HepG2 (cell line): ENCODE results near the gene CAMSAP3. TPM values are rescaled to one million over a fixed set of nuclear protein-coding genes. Genes with fewer than 3 reads are reported as not detected.
A peak's percentile ranks its signal among the peaks of the same experiment; 100 is the strongest.

ENCODE experiments used
- AGO1 ChIP-seq: fragments of 200-400 bp; formaldehyde crosslinking; IDR thresholded peaks from 2 replicates; pipeline ENCODE4 v1.6.1; 2017; ENCODE audit warnings: mild to moderate bottlenecking, low read depth, low read length, moderate library complexity; ENCODE audit not compliant: poor library complexity, severe bottlenecking
- ASH2L ChIP-seq: fragments of 300-600, 200-600 bp; sonication (generic); IDR thresholded peaks from 2 replicates; pipeline ENCODE4 v1.7.0; 2017; ENCODE audit warnings: low read depth, mild to moderate bottlenecking, moderate library complexity, mixed read lengths, low read length; ENCODE audit not compliant: insufficient read length
- BCLAF1 ChIP-seq: fragments of 450-650 bp; IDR thresholded peaks from 2 replicates; pipeline ENCODE4 v1.6.1; 2017; ENCODE audit warnings: mild to moderate bottlenecking
- CHCHD3 ChIP-seq: sonication (generic); formaldehyde crosslinking; IDR thresholded peaks from 2 replicates; pipeline ENCODE4 v1.8.0; 2022; ENCODE audit warnings: mild to moderate bottlenecking, missing genetic modification reagents, moderate library complexity
- ELF4 ChIP-seq: sonication (generic); formaldehyde crosslinking; IDR thresholded peaks from 2 replicates; pipeline ENCODE4 v1.5.0; 2020; ENCODE audit warnings: missing genetic modification reagents, mild to moderate bottlenecking, moderate library complexity, borderline replicate concordance
- GRHL1 ChIP-seq: sonication (generic); formaldehyde crosslinking; conservative IDR thresholded peaks from 2 replicates; pipeline ENCODE4 v1.8.0; 2022; ENCODE audit warnings: missing genetic modification reagents
- GZF1 ChIP-seq: sonication (generic); formaldehyde crosslinking; IDR thresholded peaks from 2 replicates; pipeline ENCODE4 v1.5.1; 2020; ENCODE audit warnings: mild to moderate bottlenecking, missing genetic modification reagents
- HDAC2 ChIP-seq: sonication (generic); formaldehyde crosslinking; IDR thresholded peaks from 2 replicates; pipeline ENCODE4 v1.4.0; 2020; ENCODE audit warnings: missing genetic modification reagents
- KDM1A ChIP-seq: IDR thresholded peaks from 2 replicates; pipeline ENCODE4 v1.6.1; 2016; ENCODE audit warnings: missing compliant biosample characterization
- MXD4 ChIP-seq: IDR thresholded peaks from 2 replicates; pipeline ENCODE4 v1.6.1; 2016; ENCODE audit warnings: mild to moderate bottlenecking, missing biosample characterization, missing genetic modification reagents
- NR3C1 ChIP-seq: sonication (generic); formaldehyde crosslinking; IDR thresholded peaks from 2 replicates; pipeline ENCODE4 v1.4.0; 2020; ENCODE audit warnings: missing genetic modification reagents
- SIX1 ChIP-seq: sonication (generic); formaldehyde crosslinking; IDR thresholded peaks from 2 replicates; pipeline ENCODE4 v1.4.0; 2020; ENCODE audit warnings: missing genetic modification reagents, borderline replicate concordance
- TEAD3 ChIP-seq: optimal IDR thresholded peaks from 2 replicates; pipeline ENCODE3; 2016; ENCODE audit warnings: borderline replicate concordance
- TOPORS ChIP-seq: sonication (generic); formaldehyde crosslinking; IDR thresholded peaks from 2 replicates; pipeline ENCODE4 v1.8.0; 2023; ENCODE audit warnings: mild to moderate bottlenecking, missing genetic modification reagents
- ZBTB34 ChIP-seq: sonication (generic); formaldehyde crosslinking; IDR thresholded peaks from 2 replicates; pipeline ENCODE4 v1.8.0; 2022; ENCODE audit warnings: mild to moderate bottlenecking, missing genetic modification reagents
- ZMYM3 ChIP-seq: sonication (generic); formaldehyde crosslinking; IDR thresholded peaks from 2 replicates; pipeline ENCODE4 v1.5.1; 2020; ENCODE audit warnings: mild to moderate bottlenecking, missing genetic modification reagents
- ZNF251 ChIP-seq: sonication (generic); formaldehyde crosslinking; IDR thresholded peaks from 2 replicates; pipeline ENCODE4 v1.9.0; 2021; ENCODE audit warnings: mild to moderate bottlenecking, missing genetic modification reagents
- ZNF367 ChIP-seq: sonication (generic); formaldehyde crosslinking; IDR thresholded peaks from 2 replicates; pipeline ENCODE4 v1.4.0; 2020; ENCODE audit warnings: missing genetic modification reagents, borderline replicate concordance
- ZSCAN29 ChIP-seq: sonication (generic); formaldehyde crosslinking; conservative IDR thresholded peaks from 2 replicates; pipeline ENCODE4 v1.4.0; 2020; ENCODE audit warnings: mild to moderate bottlenecking, missing genetic modification reagents
- polyA plus RNA-seq, 8 experiments: library from polyadenylated mRNA; depleted of rRNA in 3 of 8; stranded (reverse) in 7 of 8; unstranded in 1 of 8; fragments of >200 nt; fragmentation: Illumina TruSeq in 4 of 8; extraction: Trizol in 4 of 8; gene quantifications; 2 replicates each; pipeline versions ENCODE4 v1.2.1 to v1.2.3, GENCODE V29; 2011 to 2016; ENCODE audit warnings: low read depth in 4 of 8, missing spikeins in 1 of 8, mixed read lengths in 1 of 8; ENCODE audit not compliant: insufficient read depth in 1 of 8
- total RNA-seq, 5 experiments: library from RNA; depleted of rRNA; stranded (reverse); fragments of >200 nt; fragmentation: Illumina TruSeq; extraction: Trizol; gene quantifications; 2 replicates each; pipeline ENCODE4 v1.2.3, GENCODE V29; 2016; ENCODE audit warnings: low read depth in 1 of 5
- TF ChIP-seq, protein P1 (sequence below): sonication (generic); formaldehyde crosslinking; IDR thresholded peaks from 2 replicates; pipeline ENCODE4 v1.4.0; 2020; ENCODE audit warnings: mild to moderate bottlenecking, missing genetic modification reagents
- TF ChIP-seq, protein P2 (sequence below): sonication (generic); formaldehyde crosslinking; IDR thresholded peaks from 2 replicates; pipeline ENCODE4 v1.4.0; 2020; ENCODE audit warnings: mild to moderate bottlenecking, missing genetic modification reagents

CAMSAP3 gene
- total and polyA plus RNA-seq, 2 of the 13 experiments (the other 11 are each of a cell fraction or from before 2014, with no cell fraction given) = 10.8 to 11.8 TPM

DNA sequence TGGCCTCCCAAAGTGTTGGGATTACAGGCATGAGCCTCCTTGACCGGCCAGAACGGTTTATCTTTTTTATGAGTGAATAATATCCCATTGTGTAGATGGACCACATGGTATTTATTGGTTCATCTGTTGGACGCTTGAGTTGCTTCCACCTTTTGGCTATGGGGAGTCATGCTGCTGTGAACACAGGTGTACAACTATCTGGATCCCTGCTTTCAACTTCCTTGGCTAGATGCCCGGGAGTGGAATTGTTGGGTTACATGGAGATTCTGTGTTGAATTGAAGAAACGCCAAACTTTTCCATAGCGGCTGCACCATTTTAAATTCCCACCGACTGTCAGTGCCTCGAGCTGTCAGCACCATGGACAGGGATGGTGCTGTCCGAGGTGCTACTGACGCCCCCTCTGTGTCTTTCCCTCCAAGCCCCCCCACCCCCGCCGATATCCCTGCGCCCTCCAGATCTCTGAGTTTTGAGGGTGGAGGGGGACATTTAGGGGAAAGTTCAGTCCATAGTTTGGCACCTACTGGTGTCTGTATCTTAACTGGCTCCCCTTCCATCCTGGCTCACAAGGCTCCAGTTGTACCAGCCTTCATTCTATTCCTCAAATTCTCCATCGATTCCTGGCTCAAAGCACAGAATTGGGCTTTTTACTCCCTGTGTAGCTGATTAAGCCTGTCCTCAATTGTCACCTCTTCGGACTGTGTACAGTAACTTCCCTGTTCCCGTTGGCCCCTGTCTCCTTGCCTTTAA lies 32.8 kb upstream of the CAMSAP3 start (continued):
- TF ChIP-seq, protein P1, sequence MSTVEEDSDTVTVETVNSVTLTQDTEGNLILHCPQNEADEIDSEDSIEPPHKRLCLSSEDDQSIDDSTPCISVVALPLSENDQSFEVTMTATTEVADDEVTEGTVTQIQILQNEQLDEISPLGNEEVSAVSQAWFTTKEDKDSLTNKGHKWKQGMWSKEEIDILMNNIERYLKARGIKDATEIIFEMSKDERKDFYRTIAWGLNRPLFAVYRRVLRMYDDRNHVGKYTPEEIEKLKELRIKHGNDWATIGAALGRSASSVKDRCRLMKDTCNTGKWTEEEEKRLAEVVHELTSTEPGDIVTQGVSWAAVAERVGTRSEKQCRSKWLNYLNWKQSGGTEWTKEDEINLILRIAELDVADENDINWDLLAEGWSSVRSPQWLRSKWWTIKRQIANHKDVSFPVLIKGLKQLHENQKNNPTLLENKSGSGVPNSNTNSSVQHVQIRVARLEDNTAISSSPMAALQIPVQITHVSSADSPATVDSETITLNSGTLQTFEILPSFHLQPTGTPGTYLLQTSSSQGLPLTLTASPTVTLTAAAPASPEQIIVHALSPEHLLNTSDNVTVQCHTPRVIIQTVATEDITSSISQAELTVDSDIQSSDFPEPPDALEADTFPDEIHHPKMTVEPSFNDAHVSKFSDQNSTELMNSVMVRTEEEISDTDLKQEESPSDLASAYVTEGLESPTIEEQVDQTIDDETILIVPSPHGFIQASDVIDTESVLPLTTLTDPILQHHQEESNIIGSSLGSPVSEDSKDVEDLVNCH (CRISPR knock-in tag) = peak; percentile 81; the same call in 1 of the 2 replicates
- peak; percentile 98 for TF ChIP-seq CHCHD3 (CRISPR knock-in tag)
- no peak for TF ChIP-seq BCLAF1
- TF ChIP-seq ZNF251 (CRISPR knock-in tag) = peak; percentile 97
- TF ChIP-seq NR3C1 (CRISPR knock-in tag) = no peak
- TF ChIP-seq ZSCAN29 (CRISPR knock-in tag) = 0 out of 2 replicates have a peak, but pooled peaks have one; percentile 43
- no peak for TF ChIP-seq ASH2L
- no peak for TF ChIP-seq GRHL1 (CRISPR knock-in tag)
- TF ChIP-seq HDAC2 (CRISPR knock-in tag) = peak; percentile 66
- TF ChIP-seq SIX1 (CRISPR knock-in tag) = peak; percentile 87
- TF ChIP-seq, protein P2, sequence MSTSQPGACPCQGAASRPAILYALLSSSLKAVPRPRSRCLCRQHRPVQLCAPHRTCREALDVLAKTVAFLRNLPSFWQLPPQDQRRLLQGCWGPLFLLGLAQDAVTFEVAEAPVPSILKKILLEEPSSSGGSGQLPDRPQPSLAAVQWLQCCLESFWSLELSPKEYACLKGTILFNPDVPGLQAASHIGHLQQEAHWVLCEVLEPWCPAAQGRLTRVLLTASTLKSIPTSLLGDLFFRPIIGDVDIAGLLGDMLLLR = peak; percentile 73; the same call in 1 of the 2 replicates
- TF ChIP-seq ZNF367 = peak; percentile 98; the same call in 1 of the 2 replicates
- no peak for TF ChIP-seq KDM1A (CRISPR knock-in tag)
- TF ChIP-seq TEAD3 = peak; percentile 86
- TF ChIP-seq ELF4 (CRISPR knock-in tag) = 0 out of 2 replicates have a peak, but pooled peaks have one; percentile 64
- peak; percentile 91 for TF ChIP-seq GZF1
- no peak for TF ChIP-seq AGO1
- TF ChIP-seq ZBTB34 = no peak
- TF ChIP-seq MXD4 = peak; percentile 95; the same call in 1 of the 2 replicates
- TF ChIP-seq TOPORS (CRISPR knock-in tag) = peak; percentile 81
- TF ChIP-seq ZMYM3 (CRISPR knock-in tag) = no peak
